HG02571 (cell line): ENCODE results near the gene ALPG.
"Not testable (repeated sequence)": the region's sequence is repeated elsewhere in the genome, so short reads cannot be mapped to it uniquely, and the experiment has no call there.

Experiments
- ATAC-seq: cut with Tn5 transposase; IDR thresholded peaks from one replicate; pipeline ENCODE4 v1.9.1; 2021; ENCODE audit warnings: mild to moderate bottlenecking, moderate library complexity; ENCODE audit not compliant: unreplicated experiment

Gene ALPG

GRCh38 chr2:232394431-232394830, 12.2 kb upstream of the ALPG start:
- ATAC-seq: not testable (repeated sequence)

GRCh38 chr2:232395586-232395985, 11.1 kb upstream of the ALPG start:
- no peak for ATAC-seq

GRCh38 chr2:232396683-232397082, 10.0 kb upstream of the ALPG start:
- ATAC-seq: no peak

- no peak for ATAC-seq
Observed at GRCh38 chr2:232398293-232399034, 8.2 kb upstream of the ALPG start.

GRCh38 chr2:232400256-232401015, 6.2 kb upstream of the ALPG start:
- ATAC-seq: no peak

GRCh38 chr2:232402518-232402917, 4.1 kb upstream of the ALPG start:
- no peak for ATAC-seq

- no peak for ATAC-seq
Observed at GRCh38 chr2:232405943-232406510, 617 bp upstream of the ALPG start.

- not testable (repeated sequence) for ATAC-seq
Observed at GRCh38 chr2:232407428-232408150, 945 bp downstream of the ALPG start.

GRCh38 chr2:232408269-232408668, 1.6 kb downstream of the ALPG start:
- not testable (repeated sequence) for ATAC-seq

- not testable (repeated sequence) for ATAC-seq
Observed at GRCh38 chr2:232409617-232410016, 3.0 kb downstream of the ALPG start.

- ATAC-seq: no peak
Observed at GRCh38 chr2:232410238-232410900, 3.7 kb downstream of the ALPG start.

- no peak for ATAC-seq
Observed at GRCh38 chr2:232411901-232412629, 5.4 kb downstream of the ALPG start.

- ATAC-seq: no peak
Observed at GRCh38 chr2:232412986-232413385, 6.3 kb downstream of the ALPG start.

- ATAC-seq: no peak
Observed at GRCh38 chr2:232415138-232415690, 8.6 kb downstream of the ALPG start.

- no peak for ATAC-seq
Observed at GRCh38 chr2:232415736-232416520, 9.3 kb downstream of the ALPG start.

- ATAC-seq: no peak
Observed at GRCh38 chr2:232416521-232417470, 10.2 kb downstream of the ALPG start.

- ATAC-seq: no peak
Observed at GRCh38 chr2:232417489-232417888, 10.8 kb downstream of the ALPG start.

- ATAC-seq: no peak
Observed at GRCh38 chr2:232418056-232418455, 11.4 kb downstream of the ALPG start.
